Measurements from ENCODE around the gene LRP5.

DNA sequence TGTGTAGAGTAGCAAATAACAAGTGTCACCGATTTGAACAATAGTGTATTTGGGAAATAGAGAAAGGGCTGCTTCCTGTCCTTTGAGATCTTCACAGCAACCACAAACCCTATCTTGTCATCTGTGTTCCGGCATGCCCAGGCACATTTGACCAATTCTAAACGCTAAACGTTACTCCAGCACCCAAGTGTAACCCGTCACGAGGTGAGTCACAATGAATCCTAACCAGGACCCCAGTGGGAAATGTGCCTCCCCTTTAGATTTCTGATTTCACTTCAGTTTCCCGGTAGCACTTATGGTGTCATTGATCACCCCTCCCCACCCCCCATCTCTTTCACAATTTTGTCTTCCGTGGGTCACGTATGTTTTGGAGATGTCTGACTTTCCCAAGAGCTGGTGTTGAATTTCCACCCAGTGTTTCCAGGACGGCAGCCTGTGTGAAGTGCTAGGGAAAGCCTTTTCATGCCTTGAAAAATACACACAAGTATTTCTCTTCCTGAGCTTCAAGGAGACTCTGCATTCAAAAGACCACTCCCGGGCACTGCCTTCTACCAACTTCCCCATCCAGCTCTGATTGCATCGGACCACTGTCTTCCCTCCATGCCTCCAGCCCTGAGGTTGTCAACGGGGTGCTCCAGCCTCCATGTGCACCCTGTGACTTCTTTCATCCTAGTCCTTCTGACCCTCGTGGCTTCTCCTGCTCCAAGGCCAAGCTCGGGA is 30.1 kb upstream of the LRP5 start:
- TF ChIP-seq, protein P1, sequence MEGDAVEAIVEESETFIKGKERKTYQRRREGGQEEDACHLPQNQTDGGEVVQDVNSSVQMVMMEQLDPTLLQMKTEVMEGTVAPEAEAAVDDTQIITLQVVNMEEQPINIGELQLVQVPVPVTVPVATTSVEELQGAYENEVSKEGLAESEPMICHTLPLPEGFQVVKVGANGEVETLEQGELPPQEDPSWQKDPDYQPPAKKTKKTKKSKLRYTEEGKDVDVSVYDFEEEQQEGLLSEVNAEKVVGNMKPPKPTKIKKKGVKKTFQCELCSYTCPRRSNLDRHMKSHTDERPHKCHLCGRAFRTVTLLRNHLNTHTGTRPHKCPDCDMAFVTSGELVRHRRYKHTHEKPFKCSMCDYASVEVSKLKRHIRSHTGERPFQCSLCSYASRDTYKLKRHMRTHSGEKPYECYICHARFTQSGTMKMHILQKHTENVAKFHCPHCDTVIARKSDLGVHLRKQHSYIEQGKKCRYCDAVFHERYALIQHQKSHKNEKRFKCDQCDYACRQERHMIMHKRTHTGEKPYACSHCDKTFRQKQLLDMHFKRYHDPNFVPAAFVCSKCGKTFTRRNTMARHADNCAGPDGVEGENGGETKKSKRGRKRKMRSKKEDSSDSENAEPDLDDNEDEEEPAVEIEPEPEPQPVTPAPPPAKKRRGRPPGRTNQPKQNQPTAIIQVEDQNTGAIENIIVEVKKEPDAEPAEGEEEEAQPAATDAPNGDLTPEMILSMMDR (IDR thresholded peaks at IDR 0.05; ENCODE audit: low read depth, low read length, poor library complexity, severe bottlenecking), result no peak
- TF ChIP-seq EZH2phosphoT487 (IDR thresholded peaks at IDR 0.05; ENCODE audit: borderline replicate concordance, low read length), result no peak
